GM21825 (cell line): Measurements from ENCODE around the gene ATP13A4.

Experiments used
- ATAC-seq: cut with Tn5 transposase; IDR thresholded peaks from one replicate; pipeline ENCODE4 v1.9.1; 2021; ENCODE audit warnings: mild to moderate bottlenecking, moderate library complexity; ENCODE audit not compliant: unreplicated experiment

Gene ATP13A4

DNA sequence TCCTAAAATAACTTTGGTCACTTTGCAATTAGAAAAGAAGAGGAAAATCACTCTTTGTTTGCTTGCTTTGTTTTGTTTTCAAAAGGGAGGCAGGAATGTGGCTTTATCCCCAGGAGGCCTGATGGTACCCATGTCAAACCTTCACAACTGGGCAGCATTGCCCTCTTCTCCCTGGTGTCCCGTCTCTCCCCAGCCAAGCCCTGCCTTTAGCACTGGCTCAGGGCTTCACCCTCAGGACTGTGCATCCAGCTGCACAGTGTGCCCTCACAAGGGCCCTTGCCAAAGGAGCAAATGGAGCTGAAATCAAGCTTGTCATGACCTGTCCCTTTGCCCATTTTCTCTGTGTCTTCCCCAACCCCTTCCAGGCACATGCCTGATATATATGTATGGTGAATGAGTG, 147.0 kb downstream of the ATP13A4 start:
- no peak for ATAC-seq

DNA sequence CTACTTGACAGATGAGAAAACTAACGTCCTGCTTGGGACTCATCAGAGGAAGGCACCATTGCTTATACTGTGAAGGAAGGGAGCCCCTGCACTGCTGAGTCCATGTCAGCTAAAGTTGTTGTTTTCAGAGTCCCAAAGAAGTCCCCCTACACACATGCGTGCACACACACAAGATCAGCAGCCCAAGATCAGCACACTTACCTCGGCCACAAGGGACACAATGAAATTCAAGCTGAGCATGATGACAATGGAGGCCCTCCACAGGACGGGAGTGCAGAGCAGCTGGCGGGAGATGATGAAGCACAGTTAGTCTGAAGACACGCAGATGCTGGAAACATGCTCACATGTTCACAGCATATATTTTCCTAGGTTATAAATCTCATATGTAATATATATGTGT, 147.6 kb downstream of the ATP13A4 start:
- no peak for ATAC-seq

DNA sequence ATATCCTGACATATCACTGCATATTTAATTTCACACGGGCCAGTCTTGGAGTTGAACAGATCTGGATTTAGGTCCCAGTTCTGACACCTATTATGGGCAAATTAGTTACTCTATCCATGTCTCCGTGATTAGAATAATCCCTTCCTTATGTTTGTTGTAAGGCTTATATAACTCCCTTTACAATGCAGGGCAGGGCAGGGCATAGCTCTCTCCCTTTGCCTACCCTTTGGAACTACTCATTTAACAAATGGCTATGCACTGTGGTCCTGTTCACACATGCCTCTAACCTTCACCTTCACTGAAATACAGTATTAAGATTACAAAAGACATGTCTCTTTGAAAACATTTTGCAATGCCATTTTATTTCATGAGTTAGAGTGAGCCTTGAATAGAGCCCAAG, 151.4 kb downstream of the ATP13A4 start:
- ATAC-seq = no peak

DNA sequence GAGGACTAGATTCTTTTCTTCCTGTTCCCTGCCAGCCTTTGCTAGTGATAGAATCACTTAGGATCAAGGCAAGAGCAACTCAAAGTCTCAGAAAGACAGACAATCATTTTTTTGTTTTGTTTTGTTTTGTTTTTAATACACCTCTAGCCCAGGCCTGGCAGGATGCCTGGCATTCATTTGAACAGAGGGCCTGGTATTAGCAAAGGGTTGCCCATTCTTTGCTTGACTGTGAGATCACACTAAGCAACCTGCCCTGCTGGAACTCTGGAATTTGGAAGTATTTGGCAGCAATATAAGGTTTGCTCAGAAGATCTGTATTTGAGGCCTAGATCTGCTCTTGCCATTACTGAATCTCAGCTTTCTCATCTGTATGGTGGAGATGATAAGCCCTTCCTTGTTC, 154.4 kb downstream of the ATP13A4 start:
- no peak for ATAC-seq

DNA sequence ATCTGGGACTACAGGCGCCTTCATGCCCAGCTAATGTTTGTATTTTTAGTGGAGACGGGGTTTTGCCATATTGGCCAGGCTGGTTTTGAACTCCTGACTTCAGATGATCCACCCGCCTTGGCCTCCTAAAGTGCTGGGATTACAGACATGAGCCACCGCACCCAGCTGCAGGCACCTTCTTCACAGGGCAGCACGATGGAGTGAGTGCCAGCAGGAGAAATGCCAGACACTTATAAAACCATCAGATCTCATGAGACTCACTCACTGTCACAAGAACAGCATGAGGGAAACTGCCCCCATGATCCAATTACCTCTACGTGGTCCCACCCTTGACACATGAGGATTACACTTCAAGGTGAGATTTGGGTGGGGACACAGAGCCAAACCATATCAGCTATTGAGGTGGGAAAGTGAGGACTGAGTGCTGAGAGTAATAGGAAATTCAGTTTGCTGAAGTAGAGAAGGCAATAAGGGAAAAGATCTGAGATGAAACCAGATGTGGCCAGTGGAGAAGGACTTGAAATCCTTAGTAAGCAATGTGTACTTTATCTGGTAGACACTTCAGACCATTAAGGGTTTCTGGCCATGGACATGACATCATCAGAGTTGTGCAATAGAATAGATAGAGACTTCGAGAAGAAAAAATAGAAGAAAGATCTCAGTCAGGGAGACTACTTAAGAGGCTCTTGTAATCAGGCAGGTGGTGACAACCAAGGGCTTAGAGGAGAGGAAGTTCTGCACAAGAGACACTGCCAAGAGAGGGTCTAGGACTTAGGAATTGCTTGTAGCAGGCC, 158.0 kb downstream of the ATP13A4 start:
- no peak for ATAC-seq

GRCh38 chr3:193391902-193392301, 162.8 kb downstream of the ATP13A4 start:
- ATAC-seq = no peak

GRCh38 chr3:193389335-193389734, 165.4 kb downstream of the ATP13A4 start:
- ATAC-seq = no peak

GRCh38 chr3:193388361-193388760, 166.3 kb downstream of the ATP13A4 start:
- ATAC-seq = no peak

DNA sequence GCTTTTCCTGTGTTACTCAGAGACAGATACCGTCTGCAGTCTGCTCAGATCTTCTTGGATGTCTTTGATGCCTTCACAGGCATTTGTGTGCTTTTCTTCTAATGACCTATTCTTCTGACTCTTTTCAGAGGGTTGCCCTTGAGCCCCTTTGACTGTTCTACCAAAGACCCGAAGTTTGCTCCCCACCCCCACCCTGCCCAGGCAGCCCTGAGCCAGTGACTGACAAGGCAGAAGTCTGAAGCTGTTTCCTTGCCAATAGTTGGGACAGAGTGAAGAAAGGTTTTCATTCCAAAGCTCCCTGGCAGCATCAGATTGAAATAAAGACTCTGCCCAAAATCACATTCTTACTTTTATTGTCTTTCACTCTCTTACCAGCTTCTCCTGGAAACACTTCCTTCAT, 167.1 kb downstream of the ATP13A4 start:
- no peak for ATAC-seq

- ATAC-seq = no peak
Measured at GRCh38 chr3:193378706-193379105, 176.0 kb downstream of the ATP13A4 start, which contains the start of gene ATP13A5. Gene ATP13A5, minus strand, starts transcription at chr3:193378753. Its CDS starts 28 bp downstream, at chr3:193378725.

DNA sequence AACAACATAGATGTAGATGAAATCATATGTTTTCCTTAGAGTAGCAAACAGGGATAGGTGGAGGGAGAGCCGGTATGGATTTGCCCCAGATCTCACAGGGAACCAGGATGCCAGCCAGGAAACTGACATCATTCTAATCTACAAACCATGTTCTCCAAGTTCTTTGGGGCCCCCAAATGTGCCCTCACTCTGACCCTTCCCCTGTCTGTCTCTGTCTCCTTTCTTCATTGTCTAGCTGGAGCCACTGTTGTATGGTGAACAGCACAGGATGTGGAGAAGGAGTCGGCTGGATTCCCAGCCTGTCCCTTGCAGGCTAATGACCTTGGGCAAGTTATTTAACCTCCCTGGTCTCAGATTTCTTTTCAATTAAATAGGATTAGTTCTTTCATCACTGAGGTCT, 177.1 kb downstream of the ATP13A4 start:
- no peak for ATAC-seq

DNA sequence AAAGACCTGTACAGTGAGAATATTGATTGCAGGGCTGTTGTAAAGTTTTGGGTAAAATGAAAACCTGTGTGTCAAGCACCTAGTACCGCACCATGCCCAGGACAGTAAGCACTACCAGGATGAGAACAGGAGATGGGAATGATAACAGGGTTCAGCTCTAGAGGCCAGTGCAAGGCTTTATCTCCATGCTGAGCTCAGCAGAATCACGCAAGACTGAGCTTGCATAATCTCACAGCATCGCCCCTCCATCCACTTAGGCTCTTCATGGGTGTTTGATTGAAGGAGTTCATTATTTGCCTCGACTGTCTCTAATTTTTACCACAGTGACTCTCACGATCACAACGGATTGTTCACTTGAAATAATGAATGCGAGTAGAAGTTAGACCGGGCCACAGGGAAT, 179.1 kb downstream of the ATP13A4 start:
- no peak for ATAC-seq

DNA sequence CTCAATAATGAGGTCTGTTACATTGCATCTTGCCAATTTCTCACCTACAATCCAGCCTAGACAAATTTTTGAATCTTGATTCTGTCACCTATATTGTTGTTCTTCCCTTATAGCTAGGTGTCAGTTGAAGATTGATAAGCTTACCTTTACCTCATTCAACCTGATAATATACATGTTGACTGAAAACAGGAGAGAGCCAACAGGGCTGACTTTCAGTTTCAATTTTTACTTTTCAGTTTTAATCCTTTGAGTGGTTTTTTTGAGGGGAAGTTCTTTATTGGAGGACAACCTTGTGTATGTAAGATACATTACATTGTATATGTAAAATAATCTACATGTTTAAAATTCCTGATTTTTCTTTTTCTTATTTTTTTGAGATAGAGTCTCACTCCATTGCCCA, 181.9 kb downstream of the ATP13A4 start:
- no peak for ATAC-seq

GRCh38 chr3:193367868-193368267, 186.8 kb downstream of the ATP13A4 start:
- no peak for ATAC-seq

DNA sequence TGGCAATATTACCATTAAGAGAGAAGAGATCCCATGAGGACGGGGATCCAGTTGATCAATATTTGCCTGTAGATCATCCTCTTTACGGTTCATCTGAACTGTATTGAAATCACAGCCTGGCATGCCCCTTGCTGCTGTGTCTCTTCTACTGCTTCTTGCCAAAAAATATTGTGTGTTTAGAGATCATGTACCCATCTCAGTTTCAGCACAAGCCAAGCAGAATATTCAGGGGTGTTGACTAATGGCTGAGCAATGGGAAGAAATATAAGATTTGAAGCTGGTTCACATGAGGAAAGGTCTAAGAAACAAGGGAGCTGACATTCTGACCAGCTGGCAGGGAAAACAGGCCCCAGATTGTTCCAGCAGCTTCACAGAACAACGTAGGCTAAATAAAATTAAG, 197.4 kb downstream of the ATP13A4 start:
- no peak for ATAC-seq

GRCh38 chr3:193354423-193354822, 200.3 kb downstream of the ATP13A4 start:
- ATAC-seq = no peak
